SK-N-MC (cell line): ENCODE measurements around the gene RTL5.

ENCODE experiments used
- DNase-seq: peaks from one replicate; pipeline ENCODE4 v3.0.0-alpha.2; 2011; ENCODE audit warnings: low read depth, low spot score
- H3K27ac ChIP-seq: fragments of 200-600 bp; sonication (generic); 2 replicates; pipeline ENCODE4 v1.5.1; 2016; ENCODE audit warnings: mixed run types
- H3K36me3 ChIP-seq: fragments of 200-600 bp; sonication (generic); 2 replicates; pipeline ENCODE4 v1.6.1; 2017; ENCODE audit warnings: antibody characterized with exemption, low read length, mixed read lengths; ENCODE audit not compliant: insufficient read depth
- H3K4me3 ChIP-seq: fragments of 200-600 bp; sonication (generic); 2 replicates; pipeline ENCODE4 v1.5.1; 2016
- H3K9ac ChIP-seq: fragments of 200-600 bp; sonication (generic); 2 replicates; pipeline ENCODE4 v1.8.0; 2017; ENCODE audit warnings: mixed run types, mixed read lengths; ENCODE audit not compliant: insufficient read length
- H3K9me3 ChIP-seq: fragments of 200-600 bp; sonication (generic); 2 replicates; pipeline ENCODE4 v1.6.1; 2017; ENCODE audit warnings: low read depth, mild to moderate bottlenecking, antibody characterized with exemption, low read length, moderate library complexity, mixed read lengths
- EZH2 ChIP-seq: fragments of 200-600 bp; sonication (generic); IDR thresholded peaks from one replicate; pipeline ENCODE4 v1.6.1; 2017; ENCODE audit warnings: antibody characterized with exemption
- FOXP2 ChIP-seq: optimal IDR thresholded peaks from 2 replicates; pipeline ENCODE3; 2011; ENCODE audit warnings: mild to moderate bottlenecking, moderate library complexity; ENCODE audit not compliant: insufficient read depth; ENCODE audit errors: extremely low read length, control extremely low read depth
- POLR2AphosphoS5 ChIP-seq: IDR thresholded peaks from 2 replicates; pipeline ENCODE4 v1.6.1; 2012; ENCODE audit warnings: mild to moderate bottlenecking, low read depth, low read length, borderline replicate concordance

RTL5 gene

DNA sequence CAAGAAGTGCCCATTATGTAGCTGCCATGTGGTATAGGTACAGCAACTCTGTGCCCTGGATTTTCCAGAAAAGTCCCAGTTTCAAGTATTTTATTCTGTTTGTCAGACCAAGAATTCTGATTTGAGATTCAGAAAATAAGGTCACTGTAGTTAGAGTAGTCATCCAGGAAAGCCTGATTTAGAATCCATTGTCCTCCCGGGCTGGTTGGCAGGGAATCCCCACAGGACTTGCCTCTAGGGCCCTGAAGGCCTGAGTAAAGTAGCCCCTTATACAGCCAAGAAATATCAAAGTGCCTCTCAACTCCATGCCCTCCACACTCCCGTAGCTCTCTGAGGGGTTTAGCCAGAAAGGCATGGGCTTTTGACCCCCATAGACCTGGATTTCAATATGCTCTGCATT lies 36.3 kb downstream of the RTL5 start:
- no peak for TF ChIP-seq FOXP2
- no peak for TF ChIP-seq EZH2
- no peak for TF ChIP-seq POLR2AphosphoS5
- H3K4me3 ChIP-seq: no peak overlapping the region
- DNase-seq: no peak
- H3K27ac ChIP-seq: no peak overlapping the region
- no peaks in the 10 kb centered on the region for H3K36me3 ChIP-seq
- no peak overlapping the region for H3K9ac ChIP-seq
- no peaks in the 10 kb centered on the region for H3K9me3 ChIP-seq

DNA sequence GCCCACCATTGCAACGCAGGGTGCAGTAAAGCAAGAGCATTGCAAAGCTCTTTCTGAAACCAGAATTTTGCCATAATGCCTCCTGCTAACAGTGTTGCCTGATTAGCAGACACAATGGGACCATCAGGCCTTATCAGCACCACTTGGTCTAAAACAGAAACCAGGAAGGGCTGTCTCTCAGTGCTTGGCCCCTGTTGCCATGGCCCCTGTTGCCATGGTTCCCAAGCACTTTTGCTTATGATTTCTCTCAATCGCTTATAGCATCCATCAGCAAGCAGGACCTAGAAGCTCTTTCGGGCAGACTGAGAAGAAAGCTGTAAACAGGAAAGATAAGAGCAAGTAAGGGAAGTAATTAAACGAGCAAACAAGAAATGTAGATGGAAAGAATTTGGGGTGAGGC lies 36.8 kb downstream of the RTL5 start:
- no peak overlapping the region for H3K4me3 ChIP-seq
- H3K9ac ChIP-seq: no peak overlapping the region
- H3K36me3 ChIP-seq: no peaks in the 10 kb centered on the region
- H3K27ac ChIP-seq: no peak overlapping the region
- TF ChIP-seq POLR2AphosphoS5 (no peak), FOXP2 (no peak), EZH2 (no peak)
- no peaks in the 10 kb centered on the region for H3K9me3 ChIP-seq
- DNase-seq: no peak

DNA sequence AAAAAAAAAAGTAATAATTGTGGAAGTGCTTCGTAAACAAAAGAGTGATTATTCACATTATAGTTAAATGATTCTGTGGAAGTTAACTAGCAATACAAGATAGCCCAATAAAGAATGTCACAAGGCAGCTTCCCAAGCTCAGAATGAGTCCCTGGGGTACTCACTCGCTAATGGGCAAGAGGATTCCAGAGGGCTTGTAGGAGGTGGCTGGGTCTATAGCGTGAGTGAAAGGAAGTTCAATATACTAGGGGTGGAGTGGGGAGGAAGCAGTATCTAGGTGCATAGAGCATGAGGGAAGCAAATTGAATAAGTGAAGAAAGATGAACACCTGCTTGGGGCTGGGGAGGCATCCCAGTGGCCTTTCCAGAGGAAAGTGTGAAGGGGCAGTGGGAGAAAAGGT lies 42.5 kb downstream of the RTL5 start:
- DNase-seq: no peak
- Histone ChIP-seq H3K36me3 (no peaks in the 10 kb centered on the region), H3K4me3 (no peak overlapping the region), H3K9ac (no peak overlapping the region), H3K27ac (no peak overlapping the region), H3K9me3 (no peaks in the 10 kb centered on the region)
- TF ChIP-seq FOXP2: no peak
- no peak for TF ChIP-seq POLR2AphosphoS5
- TF ChIP-seq EZH2: no peak

DNA sequence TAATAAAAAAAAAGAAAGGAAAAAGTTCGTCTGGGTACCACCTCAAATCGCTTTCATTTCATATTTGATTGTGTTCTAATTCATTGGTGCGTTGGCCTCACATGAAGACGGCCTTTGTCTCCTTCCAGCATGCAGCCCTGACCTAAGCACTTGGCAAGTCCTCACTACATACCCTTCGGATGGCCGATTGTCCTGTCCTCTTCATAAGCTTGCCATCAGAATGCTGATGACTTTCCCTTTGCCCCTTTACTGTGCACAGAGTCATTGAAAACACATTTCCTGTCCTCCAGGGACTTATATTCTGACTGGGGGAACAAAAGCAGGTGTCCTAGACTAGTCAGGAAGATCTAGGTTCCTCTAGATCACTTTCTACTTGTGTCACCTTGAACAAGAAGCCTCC lies 43.0 kb downstream of the RTL5 start:
- DNase-seq: no peak
- no peak overlapping the region for H3K4me3 ChIP-seq
- no peak overlapping the region for H3K9ac ChIP-seq
- no peaks in the 10 kb centered on the region for H3K36me3 ChIP-seq
- TF ChIP-seq FOXP2 (no peak), EZH2 (no peak), POLR2AphosphoS5 (no peak)
- no peaks in the 10 kb centered on the region for H3K9me3 ChIP-seq
- H3K27ac ChIP-seq: no peak overlapping the region

DNA sequence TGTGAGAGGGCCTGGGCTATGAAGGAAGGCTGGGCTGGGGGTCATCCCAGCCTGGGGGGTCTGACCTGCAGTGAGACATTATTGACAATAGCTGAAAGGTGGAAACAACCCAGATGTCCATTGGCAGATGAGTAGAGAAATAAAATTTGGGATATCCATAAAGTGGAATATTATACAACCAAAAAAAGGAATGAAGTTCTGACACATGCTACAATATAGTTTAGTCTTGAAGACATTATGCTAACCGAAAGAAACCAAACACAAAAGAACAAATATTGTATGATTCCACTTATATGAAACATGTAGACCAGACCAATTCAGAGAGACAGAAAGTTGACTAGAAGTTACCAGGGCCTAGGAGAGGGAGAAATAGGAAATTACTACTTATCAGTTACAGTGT lies 44.7 kb downstream of the RTL5 start:
- H3K9ac ChIP-seq: no peak overlapping the region
- no peak for DNase-seq
- H3K36me3 ChIP-seq: no peaks in the 10 kb centered on the region
- TF ChIP-seq EZH2 (no peak), FOXP2 (no peak), POLR2AphosphoS5 (no peak)
- no peak overlapping the region for H3K27ac ChIP-seq
- H3K4me3 ChIP-seq: no peak overlapping the region
- H3K9me3 ChIP-seq: no peaks in the 10 kb centered on the region

DNA sequence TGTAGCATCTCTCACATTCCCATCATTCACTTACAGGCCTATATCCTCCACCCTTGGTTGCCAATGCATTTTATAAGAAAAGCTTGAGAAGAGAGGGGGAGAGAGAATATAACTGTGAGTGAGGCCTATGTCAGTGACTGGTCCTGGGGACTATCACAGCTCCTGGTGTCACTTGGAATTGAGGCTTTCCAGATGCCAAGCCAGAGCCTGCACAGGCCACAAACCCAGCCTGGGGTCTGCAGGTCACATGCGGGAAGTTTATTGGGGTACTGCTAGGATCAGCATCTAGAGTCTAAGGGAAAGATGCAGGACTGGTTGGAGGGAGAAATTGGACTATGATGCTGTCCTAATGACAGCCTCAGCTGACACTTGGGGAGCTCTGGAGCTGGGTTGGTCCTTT lies 47.6 kb downstream of the RTL5 start:
- TF ChIP-seq EZH2 (no peak), POLR2AphosphoS5 (no peak), FOXP2 (no peak)
- Histone ChIP-seq H3K27ac (no peak overlapping the region), H3K36me3 (no peaks in the 10 kb centered on the region), H3K9ac (no peak overlapping the region), H3K4me3 (no peak overlapping the region), H3K9me3 (no peaks in the 10 kb centered on the region)
- DNase-seq: no peak

- no peak for DNase-seq
- H3K9me3 ChIP-seq: no peaks in the 10 kb centered on the region
- no peak overlapping the region for H3K27ac ChIP-seq
- H3K4me3 ChIP-seq: no peak overlapping the region
- H3K9ac ChIP-seq: no peak overlapping the region
- H3K36me3 ChIP-seq: no peaks in the 10 kb centered on the region
- TF ChIP-seq FOXP2 (no peak), POLR2AphosphoS5 (no peak)
These were observed 48.4 kb downstream of the RTL5 start for GRCh38 chrX:72083291-72083690.

- Histone ChIP-seq H3K9ac (no peak overlapping the region), H3K9me3 (no peaks in the 10 kb centered on the region), H3K27ac (no peak overlapping the region), H3K4me3 (no peak overlapping the region), H3K36me3 (no peaks in the 10 kb centered on the region)
- no peak for DNase-seq
- TF ChIP-seq EZH2: no peak
- TF ChIP-seq POLR2AphosphoS5: no peak
- no peak for TF ChIP-seq FOXP2
These were observed 50.0 kb downstream of the RTL5 start for GRCh38 chrX:72081605-72082320.

- no peak overlapping the region for H3K27ac ChIP-seq
- H3K4me3 ChIP-seq: no peak overlapping the region
- no peaks in the 10 kb centered on the region for H3K9me3 ChIP-seq
- no peaks in the 10 kb centered on the region for H3K36me3 ChIP-seq
- DNase-seq: no peak
- TF ChIP-seq POLR2AphosphoS5: no peak
- no peak for TF ChIP-seq FOXP2
- TF ChIP-seq EZH2: no peak
- no peak overlapping the region for H3K9ac ChIP-seq
These were observed 50.9 kb downstream of the RTL5 start for GRCh38 chrX:72080800-72081199.
